D721Med (cell line): Measurements from ENCODE around the gene TYW5.

ENCODE experiments used
- DNase-seq: peaks from one replicate; pipeline ENCODE4 v3.0.0; 2011; ENCODE audit warnings: low spot score; ENCODE audit not compliant: insufficient read length
- FAIRE-seq: peaks from 2 replicates; lab custom pipeline; 2011; peaks lifted over from hg19 to GRCh38; lab: Jason Lieb, UNC
- CTCF ChIP-seq: IDR thresholded peaks from 2 replicates; pipeline ENCODE4 v1.5.1; 2012; ENCODE audit warnings: mild to moderate bottlenecking, control low read depth; ENCODE audit not compliant: insufficient read depth; ENCODE audit errors: missing control alignments

TYW5 gene

GRCh38 chr2:199911877-199912161, 43.5 kb downstream of the TYW5 start:
- TF ChIP-seq CTCF: no peak
- DNase-seq (no peak), FAIRE-seq (no peak)

GRCh38 chr2:199911052-199911876, 44.0 kb downstream of the TYW5 start, which contains the start of gene C2orf69:
Gene C2orf69, plus strand, starts transcription at chr2:199911293. Its CDS starts 146 bp downstream, at chr2:199911439.
- TF ChIP-seq CTCF: no peak
- DNase-seq (peak; percentile 58), FAIRE-seq (no peak)

GRCh38 chr2:199910338-199911051, 44.8 kb downstream of the TYW5 start:
- FAIRE-seq (no peak), DNase-seq (no peak)
- TF ChIP-seq CTCF: no peak

- FAIRE-seq (no peak), DNase-seq (no peak)
- no peak for TF ChIP-seq CTCF
These were observed 48.1 kb downstream of the TYW5 start for GRCh38 chr2:199907008-199907714.

- no peak for TF ChIP-seq CTCF
- no peak for DNase-seq
- no peak for FAIRE-seq
These were observed 52.2 kb downstream of the TYW5 start for GRCh38 chr2:199903111-199903510.

- DNase-seq (no peak), FAIRE-seq (no peak)
- no peak for TF ChIP-seq CTCF
These were observed 52.7 kb downstream of the TYW5 start for GRCh38 chr2:199902486-199903110.
